Measurements from ENCODE around the gene CNN3.
"Not testable (repeated sequence)": the region's sequence is repeated elsewhere in the genome, so short reads cannot be mapped to it uniquely, and the experiment has no call there.

CNN3 gene

DNA sequence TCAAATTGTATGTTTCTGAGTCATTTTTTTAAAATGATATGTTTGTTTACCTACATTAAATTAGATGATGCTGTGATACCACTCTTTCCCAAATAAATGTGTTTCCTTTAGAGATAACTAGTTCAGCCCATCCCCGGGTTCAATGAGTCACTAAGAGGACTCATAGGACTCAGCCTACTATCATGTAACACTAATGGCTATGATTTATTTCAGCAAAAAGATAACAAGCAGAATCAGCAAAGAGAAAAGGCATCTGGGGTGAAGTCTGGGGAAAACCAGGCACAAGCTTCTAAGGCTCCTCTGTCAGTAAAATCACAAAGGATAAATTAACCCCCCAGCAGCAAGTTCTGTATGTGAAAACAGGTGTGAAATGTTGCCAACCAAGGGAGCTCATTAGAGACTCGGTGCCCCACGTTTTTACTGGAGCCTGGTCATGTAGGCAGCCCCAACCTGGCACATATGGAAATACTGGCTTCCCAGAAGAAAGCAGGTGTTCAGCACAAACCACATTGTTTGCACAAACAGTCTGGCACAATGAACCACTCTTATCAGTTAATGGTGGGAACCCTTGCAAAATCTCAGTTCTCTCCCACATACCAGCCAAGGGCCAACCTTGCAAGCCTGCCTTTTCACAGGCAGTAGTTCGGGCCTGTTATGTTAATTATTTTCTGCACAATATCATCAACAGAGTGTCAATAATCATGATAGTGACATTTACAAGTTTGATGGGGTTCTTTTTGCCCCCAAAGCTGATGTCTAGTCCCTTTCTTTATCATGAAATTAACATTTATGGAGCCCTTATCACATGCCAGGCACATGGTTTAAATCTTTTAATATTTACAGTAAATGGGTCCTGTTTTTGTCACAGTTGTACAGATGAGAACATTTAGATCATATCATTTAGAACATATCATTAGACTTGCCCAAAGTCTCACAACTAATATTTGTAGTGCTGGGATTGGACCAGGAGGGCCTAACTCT lies 23.1 kb upstream of the CNN3 start:
- no peak for DNase-seq

DNA sequence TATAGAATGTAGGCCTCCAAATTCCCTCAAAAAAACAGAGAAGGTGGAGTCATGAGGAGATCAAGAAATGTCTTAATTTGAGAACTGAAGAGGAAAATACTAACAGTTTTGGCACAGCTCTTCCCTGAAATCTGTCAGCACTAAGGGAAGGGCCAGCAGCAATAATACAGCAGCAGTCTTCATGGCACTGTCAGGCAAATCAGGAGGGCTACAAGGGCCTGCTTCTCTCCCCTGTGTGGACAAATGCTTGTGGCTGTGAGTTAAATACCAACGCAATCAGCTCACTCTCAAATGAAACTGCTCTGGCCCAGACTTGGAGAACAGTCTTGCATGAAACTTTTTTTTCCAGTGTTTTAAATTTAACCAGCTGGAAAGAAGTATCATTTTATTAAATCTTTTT lies 20.5 kb upstream of the CNN3 start:
- no peak for DNase-seq

DNA sequence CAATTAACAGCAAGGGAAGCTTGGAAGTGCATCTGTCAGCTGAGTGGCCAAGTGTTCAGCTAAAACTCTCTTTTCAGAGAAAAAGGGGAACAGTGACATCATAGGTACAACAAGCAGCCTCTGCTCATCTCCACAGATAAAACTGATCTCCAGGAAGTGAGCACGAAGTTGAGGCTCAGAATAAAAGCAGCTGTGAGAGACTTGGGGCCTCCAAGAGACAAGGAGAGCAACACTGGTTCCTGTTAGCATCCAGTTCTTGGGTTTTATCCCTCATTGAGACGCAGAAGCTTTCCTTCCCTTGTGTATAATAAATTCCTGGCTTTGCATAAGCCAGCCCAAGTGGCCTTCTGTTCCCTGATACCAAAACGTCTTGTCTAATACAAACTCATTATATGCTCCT lies 20.0 kb upstream of the CNN3 start:
- no peak for DNase-seq

- no peak for DNase-seq
Observed at GRCh38 chr1:94942171-94943128, 15.5 kb upstream of the CNN3 start.

DNA sequence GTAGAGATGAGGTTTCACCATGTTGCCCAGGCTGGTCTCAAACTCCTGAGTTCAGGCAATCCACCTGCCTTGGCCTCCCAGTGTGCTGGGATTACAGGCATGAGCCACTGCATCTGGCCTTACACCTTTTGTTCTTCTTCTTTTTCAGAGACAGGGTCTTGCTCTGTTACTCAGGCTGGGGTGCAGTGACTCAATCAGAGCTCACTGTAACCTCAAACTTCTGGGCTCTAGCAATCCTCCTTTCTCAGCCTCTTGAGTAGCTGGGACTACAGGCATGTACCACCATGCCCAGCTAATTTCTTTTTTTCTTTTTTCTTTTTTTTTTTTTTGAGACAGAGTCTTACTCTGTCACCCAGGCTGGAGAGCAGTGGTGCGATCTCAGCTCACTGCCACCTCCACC lies 14.6 kb upstream of the CNN3 start:
- DNase-seq, result not testable (repeated sequence)

DNA sequence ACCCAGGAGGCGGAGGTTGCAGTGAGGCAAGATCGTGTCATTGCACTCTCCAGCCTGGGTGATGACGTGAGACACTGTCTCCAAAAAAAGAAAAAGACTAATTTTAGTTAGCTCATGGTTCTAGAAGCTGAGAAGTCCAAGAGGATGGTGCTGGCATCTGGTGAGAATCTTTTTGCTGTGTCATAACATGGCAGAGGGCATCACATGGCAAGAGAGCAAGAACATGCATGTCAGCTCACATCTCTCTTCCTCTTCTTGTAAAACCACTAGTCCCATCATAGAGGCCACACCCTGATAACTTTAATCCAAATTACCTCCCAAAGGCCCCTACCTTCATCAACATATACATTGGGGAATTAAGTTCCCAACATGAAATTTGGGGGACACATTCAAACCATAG lies 13.8 kb upstream of the CNN3 start:
- DNase-seq, result no peak

DNA sequence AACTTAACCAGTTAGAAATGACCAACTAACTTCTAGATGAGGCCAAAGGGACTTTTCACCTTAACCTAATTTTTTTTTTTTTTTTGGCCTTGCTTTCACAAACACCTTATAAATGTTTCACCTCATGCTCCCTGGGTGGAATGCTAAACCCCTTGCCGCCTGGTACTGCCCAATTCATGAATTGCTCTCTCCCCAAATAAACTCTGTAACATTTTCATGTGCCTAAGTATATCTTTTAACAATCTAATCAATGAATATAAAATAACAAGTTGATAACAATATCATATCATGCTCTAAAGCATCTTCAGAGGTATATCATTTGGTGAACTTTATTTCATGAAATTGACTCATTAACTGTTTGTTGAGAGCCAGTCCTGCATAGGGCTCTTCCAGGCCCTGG lies 10.9 kb upstream of the CNN3 start:
- no peak for DNase-seq

DNA sequence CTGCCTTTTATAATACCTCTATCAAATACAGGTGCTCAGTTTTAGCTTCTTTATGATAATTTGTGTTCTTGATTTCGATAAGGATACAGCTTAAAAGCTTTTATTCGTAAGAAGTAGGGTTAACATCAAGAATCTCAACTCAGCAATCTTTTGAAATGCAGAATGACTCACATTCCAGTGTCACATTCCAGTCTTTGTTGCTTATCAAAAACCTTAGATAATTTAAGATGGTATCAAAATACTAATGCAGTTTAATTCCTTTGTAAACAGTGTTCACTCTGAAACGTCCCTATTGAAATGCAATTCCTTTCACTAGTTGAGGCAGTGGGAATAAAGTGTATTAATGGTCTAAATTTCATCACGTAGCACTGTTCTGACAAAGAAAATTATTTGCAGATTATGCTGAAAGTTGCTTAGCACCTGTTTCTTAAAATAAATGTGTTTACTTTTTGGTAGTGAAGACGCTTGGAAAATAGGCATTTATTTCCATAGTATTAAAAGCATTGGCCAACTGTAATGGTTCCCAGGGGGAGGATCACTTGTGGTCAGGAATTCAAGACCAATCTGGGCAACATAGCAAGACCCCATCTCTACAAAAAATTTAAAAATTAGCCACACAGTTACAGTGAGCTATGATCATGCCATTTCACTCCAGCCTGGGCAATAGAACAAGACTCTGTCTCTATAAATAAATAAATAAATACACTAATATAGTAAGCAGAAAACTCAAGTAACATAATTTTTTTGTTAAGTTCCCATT lies 10.1 kb upstream of the CNN3 start:
- no peak for DNase-seq

GRCh38 chr1:94935476-94935875 lies 8.6 kb upstream of the CNN3 start:
- DNase-seq, result no peak

DNA sequence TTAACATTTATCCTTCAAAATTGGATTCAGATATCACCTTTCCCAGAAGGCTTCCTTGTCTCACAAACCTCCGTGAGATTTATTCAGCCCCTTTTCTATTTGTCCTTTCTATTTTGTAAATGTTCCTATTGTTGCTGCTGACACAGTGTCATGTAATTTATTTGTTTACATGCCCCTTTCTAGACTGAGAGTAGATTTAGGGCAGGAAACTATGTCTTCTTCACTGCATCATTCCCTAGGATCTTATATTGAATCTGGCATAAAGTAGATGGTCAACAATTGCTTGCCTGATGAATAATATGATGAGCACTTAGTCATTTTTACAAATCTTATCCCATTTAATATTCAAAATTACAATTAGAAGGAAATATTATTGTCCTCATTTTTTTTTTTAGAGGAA lies 8.1 kb upstream of the CNN3 start:
- no peak for DNase-seq

GRCh38 chr1:94934551-94934950 lies 7.6 kb upstream of the CNN3 start:
- no peak for DNase-seq

DNA sequence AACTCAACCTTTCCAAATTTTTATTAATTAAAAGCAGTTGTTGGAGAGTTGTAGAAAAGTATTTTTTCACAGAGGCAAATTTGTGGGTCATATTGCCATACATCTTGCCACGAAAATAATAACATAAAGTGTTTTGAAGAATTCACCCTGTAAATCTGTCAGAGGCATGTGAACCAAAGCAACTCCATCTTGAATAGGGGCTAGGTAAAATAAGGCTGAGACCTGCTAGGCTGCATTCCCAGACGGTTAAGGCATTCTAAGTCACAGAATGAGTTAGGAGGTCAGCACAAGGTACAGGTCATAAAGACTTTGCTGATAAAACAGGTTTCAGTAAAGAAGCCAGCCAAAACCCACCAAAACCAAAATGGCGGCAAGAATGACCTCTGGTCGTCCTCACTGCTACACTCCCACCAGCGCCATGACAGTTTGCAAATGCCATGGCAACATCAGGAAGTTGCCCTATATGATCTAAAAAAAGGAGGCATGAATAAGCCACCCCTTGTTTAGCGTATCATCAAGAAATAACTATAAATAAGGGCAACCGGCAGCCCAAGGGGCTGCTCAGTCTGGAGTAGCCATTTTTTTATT lies 4.4 kb upstream of the CNN3 start:
- DNase-seq, result no peak

GRCh38 chr1:94929351-94930217 lies 2.7 kb upstream of the CNN3 start:
- DNase-seq, result no peak

DNA sequence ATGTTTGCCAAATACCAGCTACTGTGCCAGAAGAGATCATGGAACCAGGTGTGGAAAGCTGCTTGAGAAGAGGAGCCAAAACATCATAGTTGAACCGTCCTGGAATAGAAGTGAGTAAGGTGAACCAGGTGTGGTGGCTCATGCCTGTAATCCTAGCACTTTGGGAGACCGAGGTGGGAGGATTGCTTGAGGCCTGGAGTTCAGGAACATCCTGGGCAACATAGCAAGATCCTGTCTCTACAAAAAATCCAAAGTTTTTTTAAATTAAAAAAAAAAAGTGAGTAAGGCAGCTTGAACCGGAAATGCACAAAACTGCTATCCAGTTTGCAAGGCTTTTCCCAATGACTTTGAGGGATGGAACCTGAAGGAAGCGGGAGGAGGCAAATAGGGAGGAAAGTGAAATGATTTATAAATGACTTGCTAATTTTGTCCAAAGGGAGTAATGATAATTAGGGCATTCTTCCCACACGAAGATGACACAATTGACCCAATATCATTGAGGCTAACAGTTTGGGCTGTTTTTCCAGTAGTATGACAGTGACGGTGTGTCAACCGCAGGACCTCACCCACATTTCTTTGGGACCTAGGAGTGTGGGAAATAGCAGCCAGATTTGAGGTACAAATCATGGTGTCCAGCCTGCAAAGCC lies 1.5 kb upstream of the CNN3 start:
- DNase-seq, result no peak

DNA sequence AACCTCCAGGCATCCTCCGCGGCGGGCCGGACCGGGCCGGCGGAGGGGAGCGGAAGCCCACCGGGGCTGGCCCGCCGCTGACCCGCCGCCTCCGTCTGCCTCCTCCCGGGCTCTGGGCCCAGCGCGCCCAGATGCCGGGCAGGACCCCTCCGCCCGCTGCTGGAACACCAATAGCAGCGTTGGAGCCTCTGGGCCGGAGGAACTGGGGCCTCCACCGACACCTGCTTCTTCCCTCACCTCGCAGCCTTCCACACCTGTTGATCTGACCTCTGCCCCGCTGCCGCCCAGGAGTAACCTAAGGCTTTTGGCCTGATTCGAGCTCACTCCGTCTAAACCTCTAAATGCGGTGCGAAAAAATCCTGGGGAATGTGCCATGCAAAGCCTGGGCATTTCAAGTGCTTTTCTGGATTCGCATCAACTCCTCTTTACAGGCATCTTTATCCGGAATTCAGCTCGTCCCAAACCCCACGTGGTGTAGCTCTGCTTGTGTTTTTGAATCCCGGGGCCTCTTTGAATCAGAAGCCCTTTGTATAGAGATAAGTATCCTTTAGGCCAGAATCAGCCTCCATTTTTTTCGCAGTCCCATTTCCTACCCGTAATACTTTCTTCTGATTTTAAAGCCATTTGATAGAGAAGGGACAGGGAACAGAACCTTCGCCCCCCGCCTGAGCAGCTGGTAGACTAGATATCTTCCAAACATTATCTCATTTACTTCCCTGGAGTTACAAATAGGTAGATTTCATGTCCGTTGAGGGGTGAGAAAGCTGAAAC lies 680 bp upstream of the CNN3 start:
- DNase-seq, result no peak

- peak; percentile 32 for DNase-seq
Observed at GRCh38 chr1:94926126-94926914, 590 bp downstream of the CNN3 start.

- DNase-seq, result no peak
Observed at GRCh38 chr1:94925561-94926125, 1.3 kb downstream of the CNN3 start.

- DNase-seq, result no peak
Observed at GRCh38 chr1:94925004-94925403, 1.9 kb downstream of the CNN3 start.

DNA sequence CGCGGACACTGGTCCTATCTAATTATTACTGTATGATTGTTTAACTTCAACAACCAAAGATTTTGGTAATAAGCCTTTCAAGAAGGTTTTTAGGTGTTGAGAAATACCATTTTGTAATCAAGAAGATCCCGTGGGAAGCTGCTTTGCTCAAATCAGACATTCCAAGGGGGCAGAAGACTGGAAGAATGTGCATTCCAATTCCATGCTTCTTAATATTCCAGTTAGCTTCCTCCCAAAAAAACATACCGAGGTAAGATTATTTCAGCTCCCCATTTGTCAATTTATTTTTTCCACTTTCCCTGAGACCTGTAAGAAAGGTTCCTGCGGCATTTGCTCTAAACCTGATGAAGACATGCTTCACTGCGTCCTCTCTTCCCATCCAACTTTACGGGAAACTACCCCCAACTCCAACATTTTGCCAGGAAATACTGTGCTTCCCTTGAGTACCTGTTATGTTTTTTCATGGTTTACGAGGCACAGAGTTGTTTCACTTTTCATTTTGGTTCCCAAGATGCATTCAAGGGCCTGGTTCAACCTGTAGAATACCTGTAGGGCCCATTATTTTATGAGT lies 4.1 kb downstream of the CNN3 start:
- no peak for DNase-seq

Data from activated CD4-positive, CD25-positive, alpha-beta regulatory T cell treated with anti-CD3 and anti-CD28 coated beads, Interleukin-2, amount 50 U/mL, for 72 hours (primary cell).